Adipose tissue (tissue), 3 donors: ENCODE measurements around the gene KCNA1. TPM values are rescaled to one million over a fixed set of nuclear protein-coding genes. Genes with fewer than 3 reads are reported as not detected.

Experiments
- H3K27ac ChIP-seq: one replicate; pipeline ENCODE4 v1.5.1; 2013; ENCODE audit warnings: low read depth, low read length
- WGBS, 3 donors: extraction: QIAGEN DNeasy Blood & Tissue Kit; methylation state at CpG; one replicate each; pipeline ENCODE4 v1.1.7; 2013; 5-methylcytosine and 5-hydroxymethylcytosine counted together
- polyA plus RNA-seq, 3 donors: library from polyadenylated mRNA; stranded (reverse); fragments of 200-250 nt; gene quantifications; one replicate each; pipeline ENCODE4 v1.2.3, GENCODE V29; 2013
- donor health status: healthy with polysubstance abuse.
- donor health status: Bipolar disorder and iron deficiency.
- donor health status: healthy.

Gene KCNA1
- polyA plus RNA-seq, 3 donors = 0.09 to 0.11 TPM; not detected in 1

DNA sequence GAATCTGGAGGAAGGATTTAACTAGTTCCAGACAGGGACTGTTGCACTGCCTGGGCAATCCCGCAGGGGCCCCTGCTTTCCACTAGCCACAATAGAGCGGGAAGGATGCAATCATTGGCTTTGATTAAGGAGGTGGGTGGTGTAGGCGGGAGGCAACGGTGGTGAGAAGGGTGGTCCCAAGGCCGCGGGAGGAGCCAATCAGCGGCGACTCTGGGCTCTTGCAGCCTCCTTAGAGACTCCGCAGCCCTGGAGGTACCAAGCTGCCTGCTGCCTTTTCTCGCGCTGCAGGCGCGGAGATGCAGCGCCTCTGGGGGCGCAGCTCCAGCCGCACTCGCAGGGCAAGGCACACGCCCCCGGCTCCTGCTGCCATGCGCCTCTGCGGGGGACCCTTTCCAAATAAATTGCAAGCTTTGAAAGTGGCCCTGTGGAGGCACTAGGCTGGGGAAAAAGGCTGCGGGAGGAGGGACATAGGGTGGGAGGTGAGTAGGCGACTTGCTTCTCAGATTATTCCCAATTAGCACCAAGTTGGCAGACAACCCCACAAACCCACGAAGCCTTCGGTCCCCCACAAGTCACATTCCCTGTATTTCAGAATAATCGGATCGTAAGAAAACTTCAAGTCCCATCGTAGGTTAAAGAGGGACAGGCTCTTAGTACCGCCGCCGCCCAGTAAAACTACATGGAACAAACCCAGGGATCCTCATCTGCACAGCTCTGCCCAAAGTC is 858 bp upstream of the KCNA1 start:
- 1 to 3% (median 2%) methylated on average over 29 to 31 of the region's 31 CpGs for WGBS, 3 donors
- H3K27ac ChIP-seq = no peak overlapping the region

DNA sequence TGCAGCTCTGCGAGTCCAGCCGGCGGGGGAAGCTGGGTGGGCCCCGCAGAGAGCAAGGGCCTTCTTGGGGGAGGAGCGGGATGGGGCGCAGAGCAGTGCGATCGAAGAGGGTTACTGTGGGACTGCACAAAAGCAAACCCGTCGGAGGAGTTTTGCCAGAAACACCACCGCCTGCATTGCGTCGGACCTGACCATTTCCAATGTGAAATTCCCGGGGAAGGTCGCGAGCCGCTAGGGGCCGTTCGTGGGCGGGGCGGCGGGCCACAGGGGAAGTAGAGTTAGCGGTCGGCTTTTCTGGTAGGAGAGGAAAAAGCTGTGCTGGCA is 333 bp upstream of the KCNA1 start:
- WGBS, 3 donors = 0 to 2% (median 1%) methylated on average over 24 of the region's 24 CpGs
- H3K27ac ChIP-seq = no peak overlapping the region

DNA sequence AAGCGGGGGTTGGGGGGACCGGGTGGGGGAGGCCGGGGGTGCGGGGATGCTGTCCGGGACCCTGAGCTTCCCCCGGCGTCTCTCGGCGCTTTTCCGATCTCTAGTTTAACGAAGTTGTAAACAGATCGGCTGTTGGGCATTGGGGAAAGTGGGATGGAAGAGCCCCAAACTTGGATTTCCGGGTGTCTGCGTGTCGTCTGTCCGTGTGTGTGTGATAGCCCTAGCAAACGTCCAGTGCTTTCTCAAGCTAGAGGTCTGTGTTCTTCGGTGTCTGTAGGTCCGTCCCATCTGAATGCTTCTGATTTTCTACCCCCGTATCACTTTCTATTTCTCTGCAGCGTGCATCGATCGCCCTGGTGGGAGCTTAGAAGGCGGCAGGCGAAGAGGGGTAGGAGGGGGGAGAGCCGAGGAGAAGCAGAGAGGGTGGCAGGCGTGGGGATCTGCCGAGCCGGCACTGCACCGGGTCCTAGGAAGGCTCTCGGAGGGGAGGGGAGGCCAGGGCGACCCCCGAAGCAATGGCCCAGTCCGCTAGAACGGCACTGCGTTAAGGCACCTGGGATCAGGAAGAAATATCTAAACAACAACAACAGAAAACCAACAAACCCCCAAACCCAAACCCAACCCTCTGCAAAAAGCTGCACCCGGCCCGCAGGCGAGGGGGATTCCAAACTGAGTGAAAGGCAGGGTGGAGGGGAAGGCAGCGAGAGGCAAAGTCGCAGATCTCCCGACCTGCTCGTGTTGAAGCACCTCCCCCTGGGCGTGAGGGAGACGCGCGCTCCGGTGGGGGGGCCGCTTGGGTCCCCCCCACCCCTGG is 1.0 kb downstream of the KCNA1 start:
- H3K27ac ChIP-seq = no peak overlapping the region
- WGBS, 3 donors = 0 to 2% (median 2%) methylated on average over 46 to 49 of the region's 49 CpGs

DNA sequence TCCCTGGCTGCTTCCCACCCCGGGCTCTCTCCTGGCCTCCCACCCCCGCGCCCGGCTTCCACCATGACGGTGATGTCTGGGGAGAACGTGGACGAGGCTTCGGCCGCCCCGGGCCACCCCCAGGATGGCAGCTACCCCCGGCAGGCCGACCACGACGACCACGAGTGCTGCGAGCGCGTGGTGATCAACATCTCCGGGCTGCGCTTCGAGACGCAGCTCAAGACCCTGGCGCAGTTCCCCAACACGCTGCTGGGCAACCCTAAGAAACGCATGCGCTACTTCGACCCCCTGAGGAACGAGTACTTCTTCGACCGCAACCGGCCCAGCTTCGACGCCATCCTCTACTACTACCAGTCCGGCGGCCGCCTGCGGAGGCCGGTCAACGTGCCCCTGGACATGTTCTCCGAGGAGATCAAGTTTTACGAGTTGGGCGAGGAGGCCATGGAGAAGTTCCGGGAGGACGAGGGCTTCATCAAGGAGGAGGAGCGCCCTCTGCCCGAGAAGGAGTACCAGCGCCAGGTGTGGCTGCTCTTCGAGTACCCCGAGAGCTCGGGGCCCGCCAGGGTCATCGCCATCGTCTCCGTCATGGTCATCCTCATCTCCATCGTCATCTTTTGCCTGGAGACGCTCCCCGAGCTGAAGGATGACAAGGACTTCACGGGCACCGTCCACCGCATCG is 1.8 kb downstream of the KCNA1 start:
- no peak overlapping the region for H3K27ac ChIP-seq
- 30 to 49% (median 46%) methylated on average over 61 of the region's 61 CpGs for WGBS, 3 donors

DNA sequence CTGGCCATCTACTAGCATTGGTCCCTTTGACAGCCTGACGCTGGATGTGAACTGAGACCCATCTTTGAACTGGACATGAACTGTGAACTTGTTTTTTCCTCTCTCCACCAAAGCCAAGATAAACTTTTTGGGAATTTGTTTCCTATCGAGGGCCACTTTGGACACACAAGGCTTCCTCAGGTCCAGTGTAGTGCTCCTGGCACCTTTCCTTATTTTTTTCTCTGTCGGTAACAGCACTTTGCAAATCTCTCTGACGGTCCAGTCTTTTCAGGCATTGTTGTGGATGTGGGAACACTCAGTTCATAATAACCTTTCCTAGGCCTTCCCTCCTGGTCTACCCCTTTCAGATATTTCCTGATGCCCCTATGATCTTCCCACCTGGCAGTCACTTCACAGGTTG is 5.0 kb downstream of the KCNA1 start:
- 81 to 94% (median 82%) methylated on average over 4 of the region's 4 CpGs for whole genome bisulfite sequencing, 3 donors

DNA sequence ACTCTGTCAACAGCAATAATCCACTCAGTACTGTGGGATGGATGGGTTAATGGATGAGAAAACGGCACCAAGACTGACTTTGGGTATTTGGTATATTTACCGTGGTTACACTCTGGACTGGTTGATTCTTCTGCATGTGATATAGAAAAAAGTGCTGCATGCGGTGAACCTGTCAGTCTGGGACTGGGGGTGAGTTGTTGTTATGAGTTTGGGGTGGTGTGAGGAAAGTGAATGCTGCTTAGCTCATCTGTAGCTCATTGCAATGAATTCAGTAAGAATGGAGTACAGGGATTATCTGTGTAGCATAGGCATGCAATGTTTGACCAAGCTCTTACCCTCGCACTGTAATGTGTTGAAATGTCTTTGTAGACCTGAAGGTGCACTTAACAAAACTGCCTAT is 6.0 kb downstream of the KCNA1 start:
- H3K27ac ChIP-seq = no peak overlapping the region
- WGBS, 3 donors = 80 to 95% (median 91%) methylated on average over 4 of the region's 4 CpGs

More for the DNA sequence above, 5.0 kb downstream of the KCNA1 start:
- no peak overlapping the region for H3K27ac ChIP-seq

DNA sequence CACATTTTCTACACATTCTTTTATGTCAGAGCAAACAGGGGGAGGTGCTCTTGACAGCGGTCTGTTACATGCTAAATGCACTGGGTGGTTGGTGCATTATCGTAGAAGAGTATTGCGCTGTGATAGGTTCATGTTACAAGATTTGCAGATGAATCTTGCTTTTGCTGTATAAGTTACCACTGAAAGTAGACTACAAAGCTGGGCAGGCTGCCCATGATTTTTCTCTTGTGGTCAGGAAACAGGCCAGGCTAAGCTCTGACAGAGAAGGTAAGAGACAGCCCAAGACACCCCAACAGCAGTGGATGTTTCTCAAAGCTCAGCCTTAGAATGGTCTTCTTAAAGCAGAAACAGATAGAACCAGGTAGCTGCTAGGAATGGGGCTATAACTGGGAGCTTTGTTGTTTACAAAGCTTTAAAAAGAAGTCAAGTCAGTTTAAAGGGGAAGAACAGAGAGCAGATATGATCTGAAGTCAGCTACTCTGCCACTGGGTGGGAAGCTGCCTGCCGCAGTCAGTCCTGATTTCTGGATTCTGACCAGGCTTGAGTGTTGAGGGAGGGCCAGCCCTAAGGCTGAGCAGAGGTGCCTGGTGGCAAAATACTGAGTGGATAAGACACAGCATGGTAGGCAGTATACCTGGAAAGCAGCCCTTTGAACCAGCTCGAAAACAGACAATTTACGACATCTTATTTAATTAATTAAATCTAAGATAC is 9.4 kb downstream of the KCNA1 start:
- WGBS, 3 donors = 61 to 69% (median 62%) methylated on average over 6 of the region's 6 CpGs
- no peak overlapping the region for H3K27ac ChIP-seq

DNA sequence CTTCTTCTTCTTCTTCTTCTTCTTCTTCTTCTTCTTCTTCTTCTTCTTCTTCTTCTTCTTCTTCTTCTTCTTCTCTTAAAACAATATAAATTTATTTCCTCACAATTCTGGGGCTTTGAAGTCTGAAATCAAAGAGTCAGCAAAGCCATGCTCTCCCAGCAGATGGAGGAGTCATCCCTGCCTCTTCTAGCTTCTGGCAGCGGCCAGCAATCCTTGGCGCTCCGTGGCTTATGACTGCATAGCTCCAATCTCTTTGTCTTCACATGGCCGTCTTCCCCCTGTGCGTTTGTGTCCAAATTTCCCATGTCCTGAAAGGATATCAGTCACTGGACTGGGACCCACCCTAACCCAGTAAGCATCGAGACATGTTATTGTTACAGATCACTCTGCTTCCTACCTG is 22.9 kb downstream of the KCNA1 start:
- no peak overlapping the region for H3K27ac ChIP-seq
- 75 to 82% (median 77%) methylated on average over 6 of the region's 6 CpGs for WGBS, 3 donors

DNA sequence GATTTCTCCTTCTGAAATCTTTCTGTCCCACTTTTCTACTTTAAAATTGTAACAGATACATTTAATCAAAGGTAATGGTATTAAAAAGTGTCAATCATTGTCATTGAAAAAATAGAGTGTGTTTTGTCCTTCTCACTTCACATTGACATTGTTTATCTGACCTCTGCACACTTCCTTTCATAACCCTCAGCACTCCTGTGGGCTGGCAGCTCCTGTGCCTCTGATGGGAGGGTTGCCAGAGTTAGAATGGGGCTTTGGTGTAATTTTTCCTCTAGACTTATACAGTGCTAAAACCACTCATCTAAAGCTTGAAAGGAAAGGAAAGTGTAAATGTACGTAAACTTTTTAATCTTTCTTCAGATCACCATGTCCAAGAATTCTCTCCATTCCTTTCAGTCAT is 23.7 kb downstream of the KCNA1 start:
- 43 to 69% (median 44%) methylated on average over 1 of the region's 1 CpG for WGBS, 3 donors
- H3K27ac ChIP-seq = no peak overlapping the region

DNA sequence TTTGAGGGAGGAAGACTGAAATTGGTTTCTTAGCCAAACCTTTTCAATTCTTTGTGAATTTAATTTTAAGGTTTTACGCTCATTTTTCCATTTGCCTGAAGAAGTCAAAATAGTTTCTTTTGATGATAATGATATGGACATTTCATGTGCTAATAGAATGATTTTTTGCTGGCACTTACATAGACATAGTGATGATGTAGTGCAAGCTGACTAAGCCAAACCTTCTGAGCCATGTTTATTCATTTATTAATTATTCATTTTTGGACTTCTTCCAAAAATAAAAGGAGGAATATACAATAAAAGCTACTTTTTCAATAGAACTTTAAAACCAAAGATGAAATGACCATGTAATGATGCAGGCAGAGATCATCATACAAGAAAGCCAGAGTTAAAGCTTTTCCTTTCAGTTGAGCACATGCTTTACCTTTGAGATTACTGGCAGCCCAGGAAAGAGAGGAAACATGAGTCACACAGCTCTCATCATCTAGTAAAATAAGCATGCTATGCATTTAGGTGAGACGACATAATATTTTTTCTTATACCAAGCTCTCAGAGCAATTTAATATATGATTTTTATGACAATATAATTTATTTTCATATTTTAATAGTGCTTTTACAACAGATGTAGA is 24.8 kb downstream of the KCNA1 start:
- 54 to 71% (median 60%) methylated on average over 2 of the region's 2 CpGs for WGBS, 3 donors
- H3K27ac ChIP-seq = no peak overlapping the region

DNA sequence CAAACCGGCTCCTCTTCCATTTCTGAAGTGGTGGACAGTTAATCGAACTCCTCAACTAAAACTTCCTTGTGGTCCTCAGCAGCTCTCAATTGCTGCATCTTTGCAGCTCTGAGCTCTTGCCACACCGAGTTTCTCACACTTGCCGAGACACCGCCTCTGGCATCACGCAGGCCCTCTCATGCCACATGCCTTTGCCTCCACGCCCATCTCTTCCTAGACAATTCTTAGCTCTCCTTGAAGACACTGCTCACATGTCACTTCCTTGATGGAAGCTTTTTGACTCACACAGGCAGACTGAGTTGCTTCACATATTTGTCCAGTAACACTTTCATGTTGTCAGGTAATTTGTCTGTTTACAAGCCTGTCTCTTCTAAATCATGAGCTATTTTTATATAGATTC is 29.2 kb downstream of the KCNA1 start:
- 70 to 92% (median 91%) methylated on average over 7 of the region's 7 CpGs for WGBS, 3 donors
- H3K27ac ChIP-seq = no peak overlapping the region

DNA sequence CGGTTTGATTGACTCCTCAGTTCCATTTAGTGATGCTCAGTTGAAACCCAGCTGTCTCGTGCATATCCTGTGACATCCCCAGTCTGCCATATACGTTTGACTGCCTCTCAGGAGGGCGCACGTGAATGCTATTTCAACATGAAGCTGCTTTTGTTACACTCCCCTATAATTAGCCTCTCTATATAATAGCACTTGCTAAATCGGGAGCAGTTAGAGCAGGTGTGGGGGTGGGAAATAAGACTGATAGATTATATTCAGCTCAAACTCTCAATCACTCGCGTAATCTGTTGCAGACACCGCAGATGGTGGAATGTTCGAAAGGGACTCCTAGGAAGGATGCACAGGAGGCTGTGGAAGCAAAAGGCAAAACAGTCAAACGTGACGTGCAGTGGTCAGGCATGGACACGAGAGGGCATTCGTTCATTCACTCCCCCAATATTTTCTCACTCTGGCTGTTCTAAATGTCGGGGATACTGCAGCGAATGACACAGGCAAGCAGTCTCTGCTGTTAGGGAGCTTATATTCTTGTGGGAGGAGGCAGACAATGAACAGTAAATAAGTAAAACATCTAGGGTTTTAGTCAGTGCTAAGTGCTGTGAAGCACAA is 29.8 kb downstream of the KCNA1 start:
- no peak overlapping the region for H3K27ac ChIP-seq
- 70 to 87% (median 86%) methylated on average over 16 of the region's 16 CpGs for WGBS, 3 donors

DNA sequence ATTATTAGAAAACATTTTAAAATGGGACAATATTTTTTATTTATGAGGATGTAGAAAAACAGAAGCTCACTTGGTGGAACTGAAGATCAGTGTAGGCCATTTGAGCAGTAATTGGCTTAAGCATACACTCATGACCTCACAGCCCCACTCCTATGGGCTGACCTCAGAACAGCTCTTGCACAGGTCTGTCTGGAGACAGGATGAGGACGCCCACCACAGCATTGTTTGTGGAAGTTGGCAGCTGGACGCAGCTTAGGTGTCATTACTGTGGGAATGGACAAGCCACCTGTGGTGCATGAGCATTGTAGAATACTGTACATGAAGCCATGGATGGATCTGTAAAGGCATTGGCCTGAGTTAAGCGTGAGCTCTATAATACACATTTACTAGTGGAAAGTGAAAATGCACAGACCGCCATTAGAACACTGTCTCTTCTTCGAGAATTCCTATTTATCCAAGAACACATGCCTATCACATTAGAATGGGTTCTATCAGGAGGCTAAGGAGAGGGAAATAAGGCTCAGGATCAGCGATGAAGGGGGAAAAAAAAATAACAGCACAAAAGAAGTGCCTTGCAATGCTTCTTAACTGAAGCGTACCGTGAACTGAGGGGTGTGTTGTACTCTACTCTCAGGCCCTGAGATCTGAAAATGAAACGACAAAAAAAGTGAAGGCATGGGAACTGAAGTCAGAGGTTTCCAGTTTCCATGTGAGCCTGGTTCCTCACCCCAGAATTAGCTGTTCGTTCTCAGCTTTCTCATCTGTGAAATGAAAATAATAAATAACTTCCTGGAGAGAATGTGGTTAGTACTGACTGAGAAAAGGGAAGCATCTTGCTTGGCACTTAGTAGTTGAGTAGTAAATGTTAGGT is 33.6 kb downstream of the KCNA1 start:
- no peak overlapping the region for H3K27ac ChIP-seq
- 79 to 82% (median 82%) methylated on average over 10 of the region's 10 CpGs for WGBS, 3 donors

DNA sequence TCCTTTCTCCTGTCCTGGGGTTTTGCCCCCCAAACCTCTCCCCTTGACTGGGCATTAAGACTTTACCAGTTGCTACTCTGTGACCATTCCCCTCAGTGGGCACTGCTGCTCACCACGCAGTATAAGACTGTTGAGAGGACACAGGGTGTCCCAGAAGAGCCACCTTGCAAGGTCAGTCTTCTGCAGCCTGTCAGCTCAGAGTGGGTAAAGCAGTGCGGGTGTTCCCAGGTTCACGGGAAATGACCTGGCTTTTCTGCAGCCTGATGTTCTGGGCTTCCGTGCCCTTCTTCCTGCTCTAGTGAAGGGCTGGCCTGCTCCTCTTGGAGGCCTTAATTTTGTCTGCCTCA is 34.2 kb downstream of the KCNA1 start:
- no peak overlapping the region for H3K27ac ChIP-seq
- WGBS, 3 donors = 66 to 72% (median 68%) methylated on average over 4 of the region's 4 CpGs

DNA sequence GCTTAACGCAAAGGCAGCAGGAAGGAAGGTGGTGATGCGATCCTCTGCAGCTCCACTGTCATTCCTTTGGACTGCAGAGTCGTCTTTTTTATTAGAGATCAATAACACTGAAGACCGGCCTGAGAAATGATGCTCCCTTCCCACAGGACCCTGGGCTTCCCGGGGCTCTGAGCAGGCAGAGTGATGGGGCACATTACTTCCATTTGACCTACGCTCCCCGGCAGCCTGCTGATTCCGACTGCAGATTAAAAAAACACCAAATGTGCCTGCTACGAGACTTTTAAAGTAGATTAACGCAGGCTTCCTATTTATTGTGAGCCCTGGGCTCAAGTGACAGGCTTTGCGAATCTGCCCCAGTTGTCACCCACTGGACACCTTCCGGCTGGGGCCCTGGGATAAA is 37.5 kb downstream of the KCNA1 start:
- no peak overlapping the region for H3K27ac ChIP-seq
- WGBS, 3 donors = 65 to 79% (median 68%) methylated on average over 12 of the region's 12 CpGs

DNA sequence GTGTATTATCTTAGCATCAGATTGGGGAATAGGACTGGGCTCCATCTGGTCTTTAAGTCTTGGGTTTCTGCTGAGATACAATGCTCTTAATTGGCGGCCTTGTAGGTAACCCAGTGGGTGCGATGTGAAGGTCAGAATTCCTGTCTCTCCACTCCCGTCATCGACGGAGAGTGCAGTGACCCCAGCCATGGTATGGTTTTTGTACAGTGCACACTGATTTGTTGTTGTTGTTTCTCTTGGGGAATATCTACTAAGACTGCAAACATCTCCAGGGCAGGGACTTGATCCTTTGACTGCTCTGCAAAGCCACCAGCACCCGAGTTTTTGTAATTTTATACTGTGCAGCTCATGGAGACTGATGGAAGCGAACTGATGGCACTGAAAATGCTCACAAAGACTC is 41.4 kb downstream of the KCNA1 start:
- H3K27ac ChIP-seq = no peak overlapping the region
- 77 to 92% (median 78%) methylated on average over 7 of the region's 7 CpGs for WGBS, 3 donors

DNA sequence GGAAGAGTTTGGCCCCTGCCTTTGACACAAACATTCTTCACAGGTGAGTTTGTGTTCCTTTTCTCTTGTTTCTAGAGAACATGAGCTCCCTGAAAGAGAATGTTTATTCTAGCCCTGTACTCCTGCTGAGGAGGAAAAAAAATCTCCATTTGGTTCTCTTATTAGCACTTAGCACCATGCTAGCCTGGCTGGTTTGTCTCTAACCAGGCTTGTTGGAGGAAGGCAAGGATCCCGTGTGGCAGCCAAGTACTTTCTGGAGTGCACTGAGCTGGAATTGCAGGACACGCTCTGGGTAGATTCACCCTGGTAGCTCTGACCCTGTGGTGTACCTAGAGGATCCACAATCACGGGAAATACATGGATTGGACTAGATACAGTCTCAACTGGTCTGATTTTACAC is 41.9 kb downstream of the KCNA1 start:
- H3K27ac ChIP-seq = no peak overlapping the region
- 65 to 83% (median 81%) methylated on average over 3 of the region's 3 CpGs for WGBS, 3 donors
